ENCODE measurements around the gene AK2.

AK2 gene

DNA sequence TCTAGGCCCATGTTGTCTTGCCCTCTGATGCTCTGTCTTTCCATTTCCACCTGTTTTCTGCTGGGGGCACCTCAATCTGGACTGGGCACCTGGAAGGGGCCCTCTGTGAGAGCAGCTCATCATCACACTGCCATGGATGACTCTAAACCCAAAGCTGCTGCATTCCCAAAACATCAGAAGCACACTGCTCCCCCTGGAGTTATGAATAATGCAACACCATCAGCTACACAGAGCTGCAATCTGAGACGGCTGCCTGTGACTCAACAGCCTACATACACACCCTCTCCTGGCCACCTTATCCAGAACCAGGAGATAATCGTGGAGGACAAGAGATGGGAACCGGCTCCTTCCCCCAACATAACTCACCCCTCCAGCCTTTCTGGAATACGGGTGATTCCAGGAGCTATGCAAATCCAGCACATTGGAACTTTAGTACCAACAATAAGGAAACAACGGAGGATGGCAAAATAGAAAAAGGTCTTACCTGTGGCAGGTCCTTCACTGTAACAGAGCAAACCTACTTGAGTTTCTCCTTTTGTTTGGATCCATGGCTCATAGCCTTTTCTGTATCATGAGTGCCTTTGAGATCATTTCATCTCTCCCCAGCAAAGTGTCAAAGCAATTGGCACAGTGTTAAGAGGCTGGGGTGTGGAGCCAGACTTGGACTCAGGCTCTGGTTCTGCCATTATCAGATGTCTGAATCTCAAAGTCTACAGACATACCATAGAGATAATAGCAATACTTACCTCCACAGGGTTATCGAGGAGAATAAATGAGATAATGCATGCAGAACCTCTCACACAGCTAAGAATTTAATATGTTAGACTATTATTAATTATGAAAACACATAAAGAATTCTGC, 29.3 kb downstream of the AK2 start:
- Histone ChIP-seq H3K9me3 (ENCODE audit: insufficient read depth, low read depth, low read length) (peaks cover 2% of the 10 kb centered on the region), H3K79me1 (ENCODE audit: low read length) (peaks cover 13% of the 10 kb centered on the region), H3K36me3 (ENCODE audit: control insufficient read depth in 1 of 2, insufficient read depth in 2 of 2, low read length in 2 of 2) (peaks cover 0 to 4% of the 10 kb centered on the region in 2 experiments), H3K4me3 (ENCODE audit: low read depth, low read length) (no peak overlapping the region), H2BK5ac (ENCODE audit: low read depth, low read length, poor library complexity) (peak overlapping the region; percentile 61), H2BK120ac (ENCODE audit: insufficient read depth, low read length, poor library complexity) (no peak overlapping the region), H2AFZ (ENCODE audit: insufficient read depth, low read length, poor library complexity) (no peak overlapping the region), H3K27me3 (ENCODE audit: insufficient read depth, low read length) (no peaks in the 10 kb centered on the region), H3K27ac (ENCODE audit: low read depth, low read length) (peak overlapping the region; percentile 71), H3K18ac (ENCODE audit: low read length) (no peak overlapping the region), H3K23ac (ENCODE audit: low read length) (no peak overlapping the region), H4K91ac (ENCODE audit: low read depth, low read length) (peak overlapping the region; percentile 39), H2BK12ac (ENCODE audit: low read length) (peak overlapping the region; percentile 67), H4K8ac (ENCODE audit: low read depth, low read length) (no peak overlapping the region), H2AK5ac (ENCODE audit: low read length) (no peak overlapping the region), H3K9ac (ENCODE audit: low read length) (no peak overlapping the region), H3K79me2 (ENCODE audit: control insufficient read depth, insufficient read depth, low read length, poor library complexity) (peaks cover 2% of the 10 kb centered on the region), H4K12ac (ENCODE audit: low read depth, low read length) (no peak overlapping the region), H3K4ac (ENCODE audit: low read depth, low read length) (no peak overlapping the region), H3K14ac (ENCODE audit: low read length) (no peak overlapping the region), H3K4me2 (ENCODE audit: low read length) (peak overlapping the region; percentile 12), H3K4me1 (ENCODE audit: control insufficient read depth in 1 of 2, insufficient read depth in 2 of 2, low read length in 2 of 2) (peaks cover 32 to 46% of the 10 kb centered on the region in 2 experiments)
- no CpG with 5 or more reads among the region's 6 CpGs for WGBS (ENCODE audit: extremely low coverage, insufficient coverage, insufficient read length)
- peak; percentile 89 to 96 for DNase-seq

DNA sequence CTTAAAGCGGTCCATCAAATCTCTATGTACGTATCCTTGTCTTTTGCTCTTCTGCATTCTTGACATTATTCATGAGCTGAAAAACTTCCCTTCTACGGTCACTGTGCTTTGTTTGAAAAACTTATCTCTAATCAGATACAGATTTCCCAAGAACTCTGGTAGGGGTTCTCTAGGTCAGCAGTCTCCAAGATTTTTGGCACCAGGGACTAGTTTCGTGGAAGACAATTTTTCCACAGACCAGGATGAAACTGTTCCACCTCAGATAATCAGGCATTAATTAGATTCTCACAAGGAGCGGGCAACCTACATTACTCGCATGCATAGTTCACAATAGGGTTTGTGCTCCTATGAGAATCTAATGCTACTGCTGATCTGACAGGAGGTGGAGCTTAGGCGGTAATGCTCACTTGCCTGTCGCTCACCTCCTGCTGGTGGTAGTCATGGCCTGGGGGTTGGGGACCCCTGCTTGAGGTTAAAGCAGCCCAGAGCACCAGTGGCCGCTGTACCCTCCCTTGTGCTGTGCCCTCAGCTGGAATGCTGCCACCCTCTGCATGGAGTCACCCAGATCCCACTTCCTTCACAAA, 30.8 kb downstream of the AK2 start:
- Histone ChIP-seq H2BK5ac (ENCODE audit: low read depth, low read length, poor library complexity) (peak overlapping the region; percentile 17), H2BK12ac (ENCODE audit: low read length) (peak overlapping the region; percentile 73), H2AK5ac (ENCODE audit: low read length) (peak overlapping the region; percentile 86), H3K14ac (ENCODE audit: low read length) (peak overlapping the region; percentile 81), H3K27ac (ENCODE audit: low read depth, low read length) (peak overlapping the region; percentile 10), H3K4ac (ENCODE audit: low read depth, low read length) (no peak overlapping the region), H2AFZ (ENCODE audit: insufficient read depth, low read length, poor library complexity) (peak overlapping the region; percentile 32), H3K4me3 (ENCODE audit: low read depth, low read length) (no peak overlapping the region), H4K8ac (ENCODE audit: low read depth, low read length) (peak overlapping the region; percentile 73), H3K27me3 (ENCODE audit: insufficient read depth, low read length) (no peaks in the 10 kb centered on the region), H3K9ac (ENCODE audit: low read length) (no peak overlapping the region), H3K18ac (ENCODE audit: low read length) (peak overlapping the region; percentile 64), H3K4me1 (ENCODE audit: control insufficient read depth in 1 of 2, insufficient read depth in 2 of 2, low read length in 2 of 2) (peaks cover 29 to 41% of the 10 kb centered on the region in 2 experiments), H2BK120ac (ENCODE audit: insufficient read depth, low read length, poor library complexity) (peak overlapping the region; percentile 79), H3K9me3 (ENCODE audit: insufficient read depth, low read depth, low read length) (peaks cover 2% of the 10 kb centered on the region), H3K79me2 (ENCODE audit: control insufficient read depth, insufficient read depth, low read length, poor library complexity) (peaks cover 2% of the 10 kb centered on the region), H3K4me2 (ENCODE audit: low read length) (no peak overlapping the region), H3K23ac (ENCODE audit: low read length) (no peak overlapping the region), H4K12ac (ENCODE audit: low read depth, low read length) (no peak overlapping the region), H3K79me1 (ENCODE audit: low read length) (peaks cover 13% of the 10 kb centered on the region), H3K36me3 (ENCODE audit: control insufficient read depth in 1 of 2, insufficient read depth in 2 of 2, low read length in 2 of 2) (no peaks in the 10 kb centered on the region), H4K91ac (ENCODE audit: low read depth, low read length) (peak overlapping the region; percentile 49)
- no CpG with 5 or more reads among the region's 9 CpGs for WGBS (ENCODE audit: extremely low coverage, insufficient coverage, insufficient read length)
- peak; percentile 54 to 83 for DNase-seq

DNA sequence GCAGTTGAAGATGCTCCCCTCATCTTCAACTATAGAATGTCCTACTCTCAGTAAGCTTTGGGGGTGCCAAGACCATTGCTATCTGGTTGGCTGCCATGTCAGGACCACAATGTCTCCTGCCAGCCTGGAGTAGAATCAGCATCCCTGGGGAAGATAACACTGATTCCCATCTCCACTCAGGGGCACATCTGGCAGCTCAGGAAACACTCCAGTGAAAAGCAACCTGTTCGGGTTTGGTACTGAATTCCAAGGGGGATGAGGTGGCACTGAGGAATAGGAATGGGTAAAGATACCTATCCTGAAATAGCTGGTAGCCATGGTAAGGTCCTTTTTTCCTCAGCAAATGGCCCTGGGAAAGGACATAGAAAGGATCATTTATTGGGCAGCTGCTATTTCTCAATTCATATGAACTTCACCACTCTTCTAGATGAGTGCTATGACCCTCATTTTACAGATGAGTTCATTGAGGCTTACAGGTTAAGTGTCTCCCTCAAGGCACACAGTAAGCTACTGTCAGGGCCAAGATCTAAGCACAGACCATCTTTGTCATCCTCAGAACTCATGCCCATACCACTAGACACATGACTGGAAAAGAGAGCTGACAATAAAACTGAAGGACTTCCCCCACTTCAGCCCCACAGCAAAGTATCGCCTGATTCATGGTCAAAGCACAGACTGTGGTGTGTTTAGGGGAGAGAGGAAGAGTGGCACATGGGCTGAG, 31.4 kb downstream of the AK2 start:
- Histone ChIP-seq H3K4ac (ENCODE audit: low read depth, low read length) (no peak overlapping the region), H3K18ac (ENCODE audit: low read length) (no peak overlapping the region), H3K36me3 (ENCODE audit: control insufficient read depth in 1 of 2, insufficient read depth in 2 of 2, low read length in 2 of 2) (no peaks in the 10 kb centered on the region), H3K27me3 (ENCODE audit: insufficient read depth, low read length) (no peaks in the 10 kb centered on the region), H3K27ac (ENCODE audit: low read depth, low read length) (no peak overlapping the region), H2BK5ac (ENCODE audit: low read depth, low read length, poor library complexity) (no peak overlapping the region), H3K9me3 (ENCODE audit: insufficient read depth, low read depth, low read length) (no peaks in the 10 kb centered on the region), H3K79me2 (ENCODE audit: control insufficient read depth, insufficient read depth, low read length, poor library complexity) (peaks cover 2% of the 10 kb centered on the region), H3K4me2 (ENCODE audit: low read length) (no peak overlapping the region), H3K9ac (ENCODE audit: low read length) (no peak overlapping the region), H4K8ac (ENCODE audit: low read depth, low read length) (no peak overlapping the region), H2AFZ (ENCODE audit: insufficient read depth, low read length, poor library complexity) (no peak overlapping the region), H2BK12ac (ENCODE audit: low read length) (no peak overlapping the region), H4K12ac (ENCODE audit: low read depth, low read length) (no peak overlapping the region), H2AK5ac (ENCODE audit: low read length) (no peak overlapping the region), H2BK120ac (ENCODE audit: insufficient read depth, low read length, poor library complexity) (no peak overlapping the region), H3K14ac (ENCODE audit: low read length) (peak overlapping the region; percentile 2), H4K91ac (ENCODE audit: low read depth, low read length) (no peak overlapping the region), H3K23ac (ENCODE audit: low read length) (no peak overlapping the region), H3K79me1 (ENCODE audit: low read length) (peaks cover 13% of the 10 kb centered on the region), H3K4me3 (ENCODE audit: low read depth, low read length) (no peak overlapping the region), H3K4me1 (ENCODE audit: control insufficient read depth in 1 of 2, insufficient read depth in 2 of 2, low read length in 2 of 2) (peaks cover 29 to 41% of the 10 kb centered on the region in 2 experiments)
- no CpG with 5 or more reads among the region's 2 CpGs for WGBS (ENCODE audit: extremely low coverage, insufficient coverage, insufficient read length)
- no peak for DNase-seq

DNA sequence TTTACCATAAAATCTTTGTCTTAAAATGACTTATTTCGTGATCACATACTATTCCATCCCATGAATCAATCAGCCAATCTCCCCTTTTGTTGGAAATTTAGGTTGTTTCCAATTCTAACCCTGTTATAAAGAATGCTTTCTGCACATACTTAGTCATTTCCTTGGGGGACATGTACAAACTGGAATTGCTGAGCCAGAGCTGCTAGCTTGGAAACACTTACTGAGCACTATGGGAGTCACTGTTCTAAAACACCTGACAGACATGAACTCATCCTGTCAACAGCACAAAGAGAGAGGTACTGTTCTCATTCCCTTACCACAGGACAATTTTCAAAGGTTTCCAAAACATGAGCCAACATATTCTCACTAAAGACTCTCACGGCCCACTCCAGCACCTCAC, 32.1 kb downstream of the AK2 start:
- Histone ChIP-seq H3K27ac (ENCODE audit: low read depth, low read length) (no peak overlapping the region), H4K91ac (ENCODE audit: low read depth, low read length) (no peak overlapping the region), H3K23ac (ENCODE audit: low read length) (no peak overlapping the region), H2BK12ac (ENCODE audit: low read length) (no peak overlapping the region), H3K4me3 (ENCODE audit: low read depth, low read length) (no peak overlapping the region), H3K27me3 (ENCODE audit: insufficient read depth, low read length) (no peaks in the 10 kb centered on the region), H3K9ac (ENCODE audit: low read length) (no peak overlapping the region), H3K9me3 (ENCODE audit: insufficient read depth, low read depth, low read length) (no peaks in the 10 kb centered on the region), H3K18ac (ENCODE audit: low read length) (no peak overlapping the region), H2AFZ (ENCODE audit: insufficient read depth, low read length, poor library complexity) (no peak overlapping the region), H3K4ac (ENCODE audit: low read depth, low read length) (no peak overlapping the region), H2BK120ac (ENCODE audit: insufficient read depth, low read length, poor library complexity) (no peak overlapping the region), H2BK5ac (ENCODE audit: low read depth, low read length, poor library complexity) (no peak overlapping the region), H3K36me3 (ENCODE audit: control insufficient read depth in 1 of 2, insufficient read depth in 2 of 2, low read length in 2 of 2) (no peaks in the 10 kb centered on the region), H3K14ac (ENCODE audit: low read length) (no peak overlapping the region), H4K12ac (ENCODE audit: low read depth, low read length) (no peak overlapping the region), H3K4me1 (ENCODE audit: control insufficient read depth in 1 of 2, insufficient read depth in 2 of 2, low read length in 2 of 2) (peaks cover 28 to 40% of the 10 kb centered on the region in 2 experiments), H4K8ac (ENCODE audit: low read depth, low read length) (no peak overlapping the region), H3K4me2 (ENCODE audit: low read length) (no peak overlapping the region), H3K79me2 (ENCODE audit: control insufficient read depth, insufficient read depth, low read length, poor library complexity) (peaks cover 2% of the 10 kb centered on the region), H2AK5ac (ENCODE audit: low read length) (no peak overlapping the region), H3K79me1 (ENCODE audit: low read length) (peaks cover 13% of the 10 kb centered on the region)
- DNase-seq = no peak
- no CpG with 5 or more reads among the region's 2 CpGs for WGBS (ENCODE audit: extremely low coverage, insufficient coverage, insufficient read length)

Data from trophoblast cell (in vitro differentiated cells and primary cell).